Measurements from ENCODE around the gene MIF4GD. TPM values are rescaled to one million over a fixed set of nuclear protein-coding genes. Genes with fewer than 3 reads are reported as not detected.
A peak's percentile ranks its signal among the peaks of the same experiment; 100 is the strongest.

The MIF4GD gene
- total and polyA plus RNA-seq, 5 donors from 2014 or later: 35.7 to 102 (median 86.6) TPM

GRCh38 chr17:75313941-75314551 is 43.0 kb upstream of the MIF4GD start:
- H3K27me3 ChIP-seq (ENCODE audit: control insufficient read depth, insufficient read depth, low read length): no peaks in the 10 kb centered on the region
- no peaks in the 10 kb centered on the region for H3K9me3 ChIP-seq (ENCODE audit: control insufficient read depth in 2 of 2, low read length in 2 of 2)
- Mint-ChIP-seq H3K36me3 (no peaks in the 10 kb centered on the region), H3K4me3 (no peak overlapping the region), H3K27me3 (no peaks in the 10 kb centered on the region), H3K27ac (peak overlapping the region; percentile 0 to 68 (median 56)), H3K9me3 (peaks cover 0 to 1% (median 0%) of the 10 kb centered on the region in 7 donors), H3K4me1 (peaks cover 0 to 6% (median 3%) of the 10 kb centered on the region in 4 donors)
- no peak overlapping the region for H3K27ac ChIP-seq (ENCODE audit: insufficient read depth, low read length, poor library complexity, severe bottlenecking)
- H3K36me3 ChIP-seq (ENCODE audit: control insufficient read depth, insufficient read depth, low read length): peaks cover 14% of the 10 kb centered on the region
- ATAC-seq (ENCODE audit: low read depth in 2 of 2) (peak; percentile 16 to 28), DNase-seq (no peak)
- H3K4me3 ChIP-seq (ENCODE audit: low read depth, low read length): no peak overlapping the region
- H3K4me1 ChIP-seq (ENCODE audit: control insufficient read depth, insufficient read depth, low read length, poor library complexity, severe bottlenecking): no peaks in the 10 kb centered on the region

- no peaks in the 10 kb centered on the region for H3K4me1 ChIP-seq (ENCODE audit: control insufficient read depth, insufficient read depth, low read length, poor library complexity, severe bottlenecking)
- no peaks in the 10 kb centered on the region for H3K36me3 ChIP-seq (ENCODE audit: control insufficient read depth, insufficient read depth, low read length)
- no peak overlapping the region for H3K27ac Mint-ChIP-seq
- no peak overlapping the region for H3K27ac ChIP-seq (ENCODE audit: insufficient read depth, low read length, poor library complexity, severe bottlenecking)
- H3K4me3 ChIP-seq (ENCODE audit: low read depth, low read length): no peak overlapping the region
- no peak for DNase-seq
- H3K4me1 Mint-ChIP-seq: peaks cover 0 to 6% (median 3%) of the 10 kb centered on the region in 4 donors
- no peaks in the 10 kb centered on the region for H3K9me3 ChIP-seq (ENCODE audit: control insufficient read depth in 2 of 2, low read length in 2 of 2)
- H3K27me3 Mint-ChIP-seq: no peaks in the 10 kb centered on the region
- no peaks in the 10 kb centered on the region for H3K36me3 Mint-ChIP-seq
- H3K4me3 Mint-ChIP-seq: no peak overlapping the region
- no peak for ATAC-seq (ENCODE audit: low read depth in 2 of 2)
- H3K9me3 Mint-ChIP-seq: peaks cover 0 to 1% (median 0%) of the 10 kb centered on the region in 7 donors
- no peaks in the 10 kb centered on the region for H3K27me3 ChIP-seq (ENCODE audit: control insufficient read depth, insufficient read depth, low read length)
Observed at GRCh38 chr17:75308732-75309629, 38.0 kb upstream of the MIF4GD start.

GRCh38 chr17:75307957-75308731 is 37.1 kb upstream of the MIF4GD start:
- H3K27me3 Mint-ChIP-seq: no peaks in the 10 kb centered on the region
- H3K9me3 Mint-ChIP-seq: no peaks in the 10 kb centered on the region
- H3K4me3 Mint-ChIP-seq: no peak overlapping the region
- H3K27ac Mint-ChIP-seq: no peak overlapping the region
- Histone ChIP-seq H3K9me3 (ENCODE audit: control insufficient read depth in 2 of 2, low read length in 2 of 2) (no peaks in the 10 kb centered on the region), H3K36me3 (ENCODE audit: control insufficient read depth, insufficient read depth, low read length) (no peaks in the 10 kb centered on the region), H3K4me1 (ENCODE audit: control insufficient read depth, insufficient read depth, low read length, poor library complexity, severe bottlenecking) (no peaks in the 10 kb centered on the region), H3K27ac (ENCODE audit: insufficient read depth, low read length, poor library complexity, severe bottlenecking) (no peak overlapping the region), H3K27me3 (ENCODE audit: control insufficient read depth, insufficient read depth, low read length) (no peaks in the 10 kb centered on the region), H3K4me3 (ENCODE audit: low read depth, low read length) (no peak overlapping the region)
- ATAC-seq (ENCODE audit: low read depth in 2 of 2) (no peak), DNase-seq (no peak)
- H3K4me1 Mint-ChIP-seq: peaks cover 0 to 4% (median 1%) of the 10 kb centered on the region in 4 donors
- no peaks in the 10 kb centered on the region for H3K36me3 Mint-ChIP-seq

DNA sequence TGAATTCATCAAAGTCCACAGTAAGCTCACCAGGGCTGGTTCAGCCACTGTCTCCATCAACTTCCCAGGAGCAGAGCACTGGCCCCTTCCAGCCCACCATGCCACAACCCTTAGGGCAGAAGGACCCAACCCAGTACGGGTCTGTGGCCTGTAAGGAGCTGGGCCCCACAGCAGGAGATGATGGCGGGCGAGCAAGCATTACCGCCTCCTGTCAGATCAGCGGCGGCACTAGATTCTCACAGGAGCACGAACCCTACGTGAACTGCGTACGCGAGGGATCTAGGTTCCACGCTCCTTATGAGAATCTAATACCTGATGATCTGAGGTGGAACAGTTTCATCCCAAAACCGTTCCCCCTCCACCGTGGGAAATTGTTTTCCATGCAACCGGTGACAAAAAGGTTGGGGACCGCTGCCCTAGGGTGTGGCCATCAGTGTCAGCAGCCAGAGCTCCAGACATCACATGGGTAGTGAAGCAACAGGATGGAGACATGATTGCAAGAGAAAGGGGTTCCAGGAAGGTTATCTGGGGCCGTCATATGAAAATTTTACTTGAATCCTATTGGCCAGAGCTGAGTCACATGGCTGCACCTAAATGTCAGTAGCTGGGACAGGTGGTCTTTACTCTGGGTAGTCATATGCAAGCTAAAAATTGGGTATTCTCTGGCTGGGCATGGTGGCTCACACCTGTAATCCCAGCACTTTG is 30.6 kb upstream of the MIF4GD start:
- H3K36me3 ChIP-seq (ENCODE audit: control insufficient read depth, insufficient read depth, low read length): no peaks in the 10 kb centered on the region
- Mint-ChIP-seq H3K9me3 (no peaks in the 10 kb centered on the region), H3K27me3 (no peaks in the 10 kb centered on the region), H3K4me3 (no peak overlapping the region), H3K27ac (no peak overlapping the region), H3K4me1 (peaks cover 2 to 15% (median 7%) of the 10 kb centered on the region in 4 donors), H3K36me3 (no peaks in the 10 kb centered on the region)
- peaks cover 5% of the 10 kb centered on the region for H3K4me1 ChIP-seq (ENCODE audit: control insufficient read depth, insufficient read depth, low read length, poor library complexity, severe bottlenecking)
- H3K27ac ChIP-seq (ENCODE audit: insufficient read depth, low read length, poor library complexity, severe bottlenecking): no peak overlapping the region
- no peak for ATAC-seq (ENCODE audit: low read depth in 2 of 2)
- H3K9me3 ChIP-seq (ENCODE audit: control insufficient read depth in 2 of 2, low read length in 2 of 2): no peaks in the 10 kb centered on the region
- DNase-seq: no peak
- H3K27me3 ChIP-seq (ENCODE audit: control insufficient read depth, insufficient read depth, low read length): no peaks in the 10 kb centered on the region
- no peak overlapping the region for H3K4me3 ChIP-seq (ENCODE audit: low read depth, low read length)

DNA sequence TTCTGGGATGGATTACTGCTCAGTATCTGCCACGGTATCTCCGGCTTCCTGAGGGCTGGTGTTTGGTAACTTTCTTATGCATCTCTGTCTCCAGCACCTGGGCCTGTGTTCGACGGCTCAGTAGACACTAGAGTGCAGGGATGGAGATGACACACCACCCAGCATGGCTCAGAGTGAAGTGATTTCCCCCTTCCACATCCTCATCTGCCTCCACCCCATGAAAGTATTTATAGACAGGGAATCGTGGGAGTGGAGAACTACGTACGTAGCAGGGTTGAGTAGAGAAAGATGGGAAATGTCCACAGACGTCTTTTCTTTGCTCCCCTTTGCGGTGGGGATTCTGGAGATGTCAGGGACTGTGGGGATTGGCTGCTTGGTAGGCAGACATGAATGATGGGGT is 30.0 kb upstream of the MIF4GD start:
- peak overlapping the region in 1 of 3 donors; percentile 85 for H3K27ac Mint-ChIP-seq

GRCh38 chr17:75300280-75300679 is 29.2 kb upstream of the MIF4GD start:
- Histone ChIP-seq H3K4me3 (ENCODE audit: low read depth, low read length) (no peak overlapping the region), H3K4me1 (ENCODE audit: control insufficient read depth, insufficient read depth, low read length, poor library complexity, severe bottlenecking) (peaks cover 13% of the 10 kb centered on the region), H3K27me3 (ENCODE audit: control insufficient read depth, insufficient read depth, low read length) (no peaks in the 10 kb centered on the region), H3K27ac (ENCODE audit: insufficient read depth, low read length, poor library complexity, severe bottlenecking) (no peak overlapping the region), H3K36me3 (ENCODE audit: control insufficient read depth, insufficient read depth, low read length) (no peaks in the 10 kb centered on the region), H3K9me3 (ENCODE audit: control insufficient read depth in 2 of 2, low read length in 2 of 2) (no peaks in the 10 kb centered on the region)
- Mint-ChIP-seq H3K4me3 (no peak overlapping the region), H3K9me3 (no peaks in the 10 kb centered on the region), H3K27me3 (no peaks in the 10 kb centered on the region), H3K36me3 (no peaks in the 10 kb centered on the region), H3K27ac (no peak overlapping the region), H3K4me1 (peaks cover 3 to 23% (median 12%) of the 10 kb centered on the region in 4 donors)
- DNase-seq (no peak), ATAC-seq (ENCODE audit: low read depth in 2 of 2) (no peak)

More for the DNA sequence above, 30.0 kb upstream of the MIF4GD start:
- Mint-ChIP-seq H3K36me3 (no peaks in the 10 kb centered on the region), H3K4me1 (peaks cover 2 to 15% (median 8%) of the 10 kb centered on the region in 4 donors), H3K4me3 (peak overlapping the region in 1 of 4 donors; percentile 51), H3K27me3 (no peaks in the 10 kb centered on the region), H3K9me3 (no peaks in the 10 kb centered on the region)
- Histone ChIP-seq H3K4me3 (ENCODE audit: low read depth, low read length) (no peak overlapping the region), H3K27ac (ENCODE audit: insufficient read depth, low read length, poor library complexity, severe bottlenecking) (no peak overlapping the region), H3K9me3 (ENCODE audit: control insufficient read depth in 2 of 2, low read length in 2 of 2) (no peaks in the 10 kb centered on the region), H3K4me1 (ENCODE audit: control insufficient read depth, insufficient read depth, low read length, poor library complexity, severe bottlenecking) (peaks cover 5% of the 10 kb centered on the region), H3K27me3 (ENCODE audit: control insufficient read depth, insufficient read depth, low read length) (no peaks in the 10 kb centered on the region), H3K36me3 (ENCODE audit: control insufficient read depth, insufficient read depth, low read length) (no peaks in the 10 kb centered on the region)
- ATAC-seq (ENCODE audit: low read depth in 2 of 2): no peak
- no peak for DNase-seq

All from CD4-positive, CD25-positive, alpha-beta regulatory T cell (primary cell).